ENCODE results near the gene TRAPPC6A. TPM values are rescaled to one million over a fixed set of nuclear protein-coding genes. Genes with fewer than 3 reads are reported as not detected.

TRAPPC6A gene
- total and polyA plus RNA-seq, 2 experiments from 2014 or later, result 29.4 to 74.7 TPM

DNA sequence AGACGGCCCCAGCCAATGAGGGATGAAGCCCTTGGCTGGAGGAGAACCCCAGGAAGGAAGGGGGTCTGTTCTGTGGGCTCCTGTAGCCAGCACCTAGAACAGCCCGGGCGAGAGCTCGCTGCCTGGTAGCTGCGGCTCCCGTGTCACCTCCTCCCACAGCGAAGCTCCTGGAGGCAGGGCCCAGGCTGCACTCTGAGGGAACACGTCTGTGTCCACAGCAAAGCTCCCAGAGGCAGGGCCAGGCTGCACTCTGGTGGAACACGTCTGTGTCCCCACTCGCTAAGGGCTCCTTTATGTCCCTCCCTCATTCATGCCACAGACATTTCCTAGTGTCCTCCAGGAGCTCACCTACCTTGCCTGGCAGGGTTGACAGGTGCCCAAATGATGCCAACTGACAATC lies 8.4 kb downstream of the TRAPPC6A start (continued):
- TF ChIP-seq, protein P1, sequence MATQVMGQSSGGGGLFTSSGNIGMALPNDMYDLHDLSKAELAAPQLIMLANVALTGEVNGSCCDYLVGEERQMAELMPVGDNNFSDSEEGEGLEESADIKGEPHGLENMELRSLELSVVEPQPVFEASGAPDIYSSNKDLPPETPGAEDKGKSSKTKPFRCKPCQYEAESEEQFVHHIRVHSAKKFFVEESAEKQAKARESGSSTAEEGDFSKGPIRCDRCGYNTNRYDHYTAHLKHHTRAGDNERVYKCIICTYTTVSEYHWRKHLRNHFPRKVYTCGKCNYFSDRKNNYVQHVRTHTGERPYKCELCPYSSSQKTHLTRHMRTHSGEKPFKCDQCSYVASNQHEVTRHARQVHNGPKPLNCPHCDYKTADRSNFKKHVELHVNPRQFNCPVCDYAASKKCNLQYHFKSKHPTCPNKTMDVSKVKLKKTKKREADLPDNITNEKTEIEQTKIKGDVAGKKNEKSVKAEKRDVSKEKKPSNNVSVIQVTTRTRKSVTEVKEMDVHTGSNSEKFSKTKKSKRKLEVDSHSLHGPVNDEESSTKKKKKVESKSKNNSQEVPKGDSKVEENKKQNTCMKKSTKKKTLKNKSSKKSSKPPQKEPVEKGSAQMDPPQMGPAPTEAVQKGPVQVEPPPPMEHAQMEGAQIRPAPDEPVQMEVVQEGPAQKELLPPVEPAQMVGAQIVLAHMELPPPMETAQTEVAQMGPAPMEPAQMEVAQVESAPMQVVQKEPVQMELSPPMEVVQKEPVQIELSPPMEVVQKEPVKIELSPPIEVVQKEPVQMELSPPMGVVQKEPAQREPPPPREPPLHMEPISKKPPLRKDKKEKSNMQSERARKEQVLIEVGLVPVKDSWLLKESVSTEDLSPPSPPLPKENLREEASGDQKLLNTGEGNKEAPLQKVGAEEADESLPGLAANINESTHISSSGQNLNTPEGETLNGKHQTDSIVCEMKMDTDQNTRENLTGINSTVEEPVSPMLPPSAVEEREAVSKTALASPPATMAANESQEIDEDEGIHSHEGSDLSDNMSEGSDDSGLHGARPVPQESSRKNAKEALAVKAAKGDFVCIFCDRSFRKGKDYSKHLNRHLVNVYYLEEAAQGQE (IDR thresholded peaks at IDR 0.05; ENCODE audit: unreplicated experiment), result no peak
- TF ChIP-seq NANOG (IDR thresholded peaks at IDR 0.05; ENCODE audit: borderline replicate concordance) (no peak), EZH2 (IDR thresholded peaks at IDR 0.05; ENCODE audit: low read depth, unreplicated experiment) (no peak), STAT1 (IDR thresholded peaks at IDR 0.05; ENCODE audit: unreplicated experiment) (no peak), CREB1 (CRISPR knock-in tag; IDR thresholded peaks at IDR 0.05; ENCODE audit: low read depth) (no peak), ZNF114 (CRISPR knock-in tag; IDR thresholded peaks at IDR 0.05) (no peak), POLR2AphosphoS5 (IDR thresholded peaks at IDR 0.05; ENCODE audit: low read depth) (no peak)
- TF ChIP-seq, protein P2, sequence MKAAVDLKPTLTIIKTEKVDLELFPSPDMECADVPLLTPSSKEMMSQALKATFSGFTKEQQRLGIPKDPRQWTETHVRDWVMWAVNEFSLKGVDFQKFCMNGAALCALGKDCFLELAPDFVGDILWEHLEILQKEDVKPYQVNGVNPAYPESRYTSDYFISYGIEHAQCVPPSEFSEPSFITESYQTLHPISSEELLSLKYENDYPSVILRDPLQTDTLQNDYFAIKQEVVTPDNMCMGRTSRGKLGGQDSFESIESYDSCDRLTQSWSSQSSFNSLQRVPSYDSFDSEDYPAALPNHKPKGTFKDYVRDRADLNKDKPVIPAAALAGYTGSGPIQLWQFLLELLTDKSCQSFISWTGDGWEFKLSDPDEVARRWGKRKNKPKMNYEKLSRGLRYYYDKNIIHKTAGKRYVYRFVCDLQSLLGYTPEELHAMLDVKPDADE (IDR thresholded peaks at IDR 0.05), result no peak
- TF ChIP-seq, protein P3, sequence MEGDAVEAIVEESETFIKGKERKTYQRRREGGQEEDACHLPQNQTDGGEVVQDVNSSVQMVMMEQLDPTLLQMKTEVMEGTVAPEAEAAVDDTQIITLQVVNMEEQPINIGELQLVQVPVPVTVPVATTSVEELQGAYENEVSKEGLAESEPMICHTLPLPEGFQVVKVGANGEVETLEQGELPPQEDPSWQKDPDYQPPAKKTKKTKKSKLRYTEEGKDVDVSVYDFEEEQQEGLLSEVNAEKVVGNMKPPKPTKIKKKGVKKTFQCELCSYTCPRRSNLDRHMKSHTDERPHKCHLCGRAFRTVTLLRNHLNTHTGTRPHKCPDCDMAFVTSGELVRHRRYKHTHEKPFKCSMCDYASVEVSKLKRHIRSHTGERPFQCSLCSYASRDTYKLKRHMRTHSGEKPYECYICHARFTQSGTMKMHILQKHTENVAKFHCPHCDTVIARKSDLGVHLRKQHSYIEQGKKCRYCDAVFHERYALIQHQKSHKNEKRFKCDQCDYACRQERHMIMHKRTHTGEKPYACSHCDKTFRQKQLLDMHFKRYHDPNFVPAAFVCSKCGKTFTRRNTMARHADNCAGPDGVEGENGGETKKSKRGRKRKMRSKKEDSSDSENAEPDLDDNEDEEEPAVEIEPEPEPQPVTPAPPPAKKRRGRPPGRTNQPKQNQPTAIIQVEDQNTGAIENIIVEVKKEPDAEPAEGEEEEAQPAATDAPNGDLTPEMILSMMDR (conservative IDR thresholded peaks at IDR 0.05; ENCODE audit: low read depth in 2 of 2), result no peak

DNA sequence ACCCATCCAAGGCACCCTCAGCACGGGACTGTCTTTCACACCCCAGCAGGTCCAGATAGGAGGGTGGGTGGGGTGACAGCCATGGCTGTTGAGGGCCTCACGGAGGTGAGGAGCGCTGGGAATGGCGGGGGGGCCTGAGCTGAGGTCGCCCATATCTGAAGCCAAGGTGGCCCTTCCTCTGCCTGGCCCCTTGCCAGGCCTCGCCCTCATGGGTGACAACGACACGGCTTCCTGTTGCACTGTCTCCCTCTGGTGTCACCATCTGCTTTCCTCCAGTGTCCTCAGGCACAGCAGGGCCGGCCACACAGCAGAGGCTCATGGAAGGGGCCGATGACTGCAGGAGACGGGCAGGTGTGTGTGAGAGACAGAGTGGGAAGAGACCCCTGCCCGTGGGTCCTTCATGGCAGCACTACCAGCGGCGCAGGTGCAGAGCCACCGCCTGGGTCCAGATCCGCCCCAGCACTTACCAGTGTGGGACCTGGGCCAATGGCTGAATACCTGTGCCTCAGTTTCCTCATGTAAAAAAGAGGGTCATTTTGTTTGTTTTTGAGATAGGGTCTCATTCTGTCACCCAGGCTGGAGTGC lies 9.2 kb downstream of the TRAPPC6A start:
- Mint-ChIP-seq H3K9me3 (no peaks in the 10 kb centered on the region), H3K36me3 (ENCODE audit: low read depth) (no peaks in the 10 kb centered on the region; the same call in 2 of the 3 replicates), H3K27ac (no peak overlapping the region), H3K4me1 (peaks cover 10% of the 10 kb centered on the region), H3K4me3 (no peak overlapping the region), H3K27me3 (ENCODE audit: insufficient read depth, low read depth, poor library complexity) (peaks cover 12% of the 10 kb centered on the region)
- no peak overlapping the region for H3K4me3 ChIP-seq
- DNase-seq (ENCODE audit: low spot score) (no peak), ATAC-seq (no peak)
- no peaks in the 10 kb centered on the region for H3K27me3 ChIP-seq (ENCODE audit: insufficient read depth)
- 0 out of 2 replicates have a peak, but pooled peaks cover 4% of the 10 kb centered on the region for H3K4me1 ChIP-seq (ENCODE audit: insufficient read depth)
- no peaks in the 10 kb centered on the region; the same call in 1 of the 2 replicates for H3F3A ChIP-seq (replicated peaks; ENCODE audit: low read depth)
- no peaks in the 10 kb centered on the region; the same call in 1 of the 2 replicates for H4K20me1 ChIP-seq (replicated peaks; ENCODE audit: insufficient read depth)
- no peaks in the 10 kb centered on the region for H3K36me3 ChIP-seq (ENCODE audit: insufficient read depth)
- no peaks in the 10 kb centered on the region; the same call in 1 of the 2 replicates for H3K79me2 ChIP-seq (replicated peaks; ENCODE audit: insufficient read depth)
- H2AFZ ChIP-seq, result no peak overlapping the region
- H3K9me2 ChIP-seq (ENCODE audit: insufficient read depth), result no peaks in the 10 kb centered on the region
- H3K27ac ChIP-seq (ENCODE audit: low read depth), result no peak overlapping the region
- no peak overlapping the region for H3K4me2 ChIP-seq
- TF ChIP-seq, protein P3 (conservative IDR thresholded peaks at IDR 0.05; ENCODE audit: low read depth in 2 of 2), result no peak
- TF ChIP-seq ZNF114 (CRISPR knock-in tag; IDR thresholded peaks at IDR 0.05), result no peak
- TF ChIP-seq JUNB (IDR thresholded peaks at IDR 0.05; ENCODE audit: unreplicated experiment), result no peak
- no peak for TF ChIP-seq EZH2phosphoT487 (IDR thresholded peaks at IDR 0.05; ENCODE audit: unreplicated experiment)
